Right cardiac atrium (tissue), 5 donors: Measurements from ENCODE around the gene PLA2G5. TPM values are rescaled to one million over a fixed set of nuclear protein-coding genes. Genes with fewer than 3 reads are reported as not detected.
"Not testable (repeated sequence)": the region's sequence is repeated elsewhere in the genome, so short reads cannot be mapped to it uniquely, and the experiment has no call there.

Source experiments
- ATAC-seq, 2 donors: fragments of 200-7000 bp; cut with Tn5 transposase; one replicate each; pipeline versions ENCODE4 v1.8.0 to v1.9.1; 2020; ENCODE audit warnings: moderate library complexity in 2 of 2, mild to moderate bottlenecking in 1 of 2
- DNase-seq, 3 donors: peaks; one replicate each; pipeline ENCODE4 v3.0.0-alpha.2; 2020
- H3K27ac ChIP-seq: one replicate; pipeline ENCODE4 v1.5.1; 2013; ENCODE audit warnings: mild to moderate bottlenecking, low read length, control low read depth, moderate library complexity
- H3K27me3 ChIP-seq: one replicate; pipeline ENCODE4 v1.6.1; 2013; ENCODE audit not compliant: control insufficient read depth, insufficient read depth
- H3K4me1 ChIP-seq: one replicate; pipeline ENCODE4 v1.6.1; 2013; ENCODE audit warnings: low read length; ENCODE audit not compliant: control insufficient read depth, insufficient read depth
- H3K4me3 ChIP-seq: one replicate; pipeline ENCODE4 v1.5.1; 2013; ENCODE audit warnings: low read length, control low read depth
- H3K9me3 ChIP-seq: one replicate; pipeline ENCODE4 v1.6.1; 2013; ENCODE audit warnings: low read length; ENCODE audit not compliant: control insufficient read depth
- WGBS: extraction: QIAGEN DNeasy Blood & Tissue Kit; methylation state at CpG from one replicate; pipeline ENCODE4 v1.1.7; 2013; 5-methylcytosine and 5-hydroxymethylcytosine counted together
- intact Hi-C, 4 donors: fragments of 100-400 bp; cut with DNase I; formaldehyde crosslinking; loops; one replicate each; pipeline versions ENCODE4 v1.11.0 to v1.14.0; 2022 to 2023
- long read RNA-seq, 4 donors: library from polyadenylated mRNA; unstranded; transcript quantifications; one replicate each; pipeline ENCODE4 v2.0.0, GENCODE V29; 2020 to 2021
- polyA plus RNA-seq: library from polyadenylated mRNA; stranded (reverse); fragments of 200-250 nt; gene quantifications from one replicate; pipeline ENCODE4 v1.2.3, GENCODE V29; 2013
- total RNA-seq, 4 donors: library from RNA; stranded (reverse); fragmentation: NEBNext Ultra II Directional; extraction: Animal tissue kit (Norgen Biotek cat#: 25700); gene quantifications; one replicate each; pipeline ENCODE4 v1.2.1, GENCODE V29; 2021
- donor health status: healthy with polysubstance abuse.
- donor health status: DM: no; HTN: yes; CAD: no.
- donor health status: DM: no; HTN: no; CAD: no.
- donor health status: DM: no; HTN: yes; CAD: no; lungs with severe emphysema.
- donor health status: DM: yes; HTN: yes; CAD: no.

Gene PLA2G5, protein sequence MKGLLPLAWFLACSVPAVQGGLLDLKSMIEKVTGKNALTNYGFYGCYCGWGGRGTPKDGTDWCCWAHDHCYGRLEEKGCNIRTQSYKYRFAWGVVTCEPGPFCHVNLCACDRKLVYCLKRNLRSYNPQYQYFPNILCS
- total RNA-seq = 100 to 1,000 TPM in 2 of 4 donors, 10 to 100 TPM in 2; 91.6 to 122 (median 101) TPM
- polyA plus RNA-seq = 165 TPM
- long read RNA-seq, donor 1, transcript PLA2G5-201 (5 exons, 1,161 nt) = major isoform, 51 of 323 reads
- long read RNA-seq, donor 1, transcript PLA2G5-207 (8 exons, 1,092 nt) = minor isoform, 15 of 323 reads
- long read RNA-seq, donor 1, partial matches to known transcripts = 89 of 323 reads
- long read RNA-seq, donor 1, other reads (novel, unspliced or antisense) = 168 of 323 reads
- long read RNA-seq, donor 2, transcript PLA2G5-201 (5 exons, 1,161 nt) = major isoform, 17 of 101 reads
- long read RNA-seq, donor 2, transcript PLA2G5-207 (8 exons, 1,092 nt) = minor isoform, 5 of 101 reads
- long read RNA-seq, donor 2, partial matches to known transcripts = 5 of 101 reads
- long read RNA-seq, donor 2, other reads (novel, unspliced or antisense) = 74 of 101 reads
- long read RNA-seq, donor 3, transcript PLA2G5-201 (5 exons, 1,161 nt) = major isoform, 16 of 345 reads
- long read RNA-seq, donor 3, transcript PLA2G5-207 (8 exons, 1,092 nt) = minor isoform, 13 of 345 reads
- long read RNA-seq, donor 3, partial matches to known transcripts = 86 of 345 reads
- long read RNA-seq, donor 3, other reads (novel, unspliced or antisense) = 230 of 345 reads
- long read RNA-seq, donor 4, transcript PLA2G5-201 (5 exons, 1,161 nt) = major isoform, 6 of 97 reads
- long read RNA-seq, donor 4, partial matches to known transcripts = 21 of 97 reads
- long read RNA-seq, donor 4, other reads (novel, unspliced or antisense) = 68 of 97 reads

DNA sequence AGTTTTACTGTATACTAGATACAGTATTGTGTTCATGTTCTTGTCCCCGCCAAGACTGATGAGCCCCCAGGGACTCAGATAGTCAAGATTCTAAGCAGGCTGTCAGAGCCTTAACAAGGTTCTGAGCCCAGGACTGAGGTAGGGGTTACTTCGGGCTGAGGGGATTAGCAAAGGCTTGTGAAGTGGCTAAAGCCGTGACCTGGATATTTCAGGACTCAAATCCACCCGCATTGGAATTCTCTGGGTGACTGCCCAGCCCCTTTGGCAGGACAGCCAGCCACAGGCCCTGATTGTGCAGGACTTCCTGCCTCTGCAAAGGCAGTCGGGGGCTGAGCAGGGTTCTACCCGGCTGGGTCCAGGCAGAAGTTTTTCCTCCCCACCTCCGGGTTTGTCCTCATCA, at the start of gene PLA2G5:
PLA2G5 (plus strand) TSS at position 321 of the 400 bp plus-strand sequence. CDS start 14,637 bp downstream, outside the sequence.
- Histone ChIP-seq H3K4me3 (peak within 1 kb of the TSS; percentile 32), H3K27ac (peak within 1 kb of the TSS; percentile 96), H3K9me3 (no peaks in the 10 kb centered on the region), H3K27me3 (no peaks in the 10 kb centered on the region), H3K4me1 (peaks cover 13% of the 10 kb centered on the region)
- WGBS = 10% methylated on average over 7 of the region's 7 CpGs
- DNase-seq = peak; percentile 83 to 95 (median 94)
- ATAC-seq = peak; percentile 87 to 91
- intact Hi-C loops = loop anchor here in 1 of 4 donors (10.0 kb wide), 1 partner anchor 95 kb away; the partner anchor contains the start of gene PLA2G2A

DNA sequence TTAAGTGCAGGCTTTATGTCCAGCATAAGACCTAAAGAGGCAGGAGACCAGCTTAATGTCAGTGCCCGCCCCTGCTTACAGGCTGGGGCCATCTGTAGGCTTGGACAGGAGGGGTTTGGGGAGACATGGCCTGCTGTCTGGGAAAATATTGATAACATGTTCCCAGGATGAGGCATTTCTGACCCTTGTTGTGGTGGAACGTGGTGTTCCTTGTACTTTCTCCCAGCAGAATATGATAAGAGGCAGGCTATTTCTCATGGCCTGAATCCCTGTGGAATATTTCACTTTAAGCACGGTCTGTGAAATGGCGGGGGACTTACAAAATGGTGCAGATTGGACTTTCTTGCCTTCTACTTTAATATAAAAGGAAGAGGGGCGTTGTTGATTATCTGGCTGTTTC, 41.9 kb upstream of the PLA2G5 start:
- peak; percentile 71 to 90 (median 77) for DNase-seq
- no peaks in the 10 kb centered on the region for H3K9me3 ChIP-seq
- H3K4me3 ChIP-seq = peak overlapping the region; percentile 94
- H3K27ac ChIP-seq = peak overlapping the region; percentile 74
- peaks cover 5% of the 10 kb centered on the region for H3K4me1 ChIP-seq
- intact Hi-C loops = no loop called here
- WGBS = 40% methylated on average over 5 of the region's 5 CpGs
- H3K27me3 ChIP-seq = no peaks in the 10 kb centered on the region
- ATAC-seq = peak; percentile 91

DNA sequence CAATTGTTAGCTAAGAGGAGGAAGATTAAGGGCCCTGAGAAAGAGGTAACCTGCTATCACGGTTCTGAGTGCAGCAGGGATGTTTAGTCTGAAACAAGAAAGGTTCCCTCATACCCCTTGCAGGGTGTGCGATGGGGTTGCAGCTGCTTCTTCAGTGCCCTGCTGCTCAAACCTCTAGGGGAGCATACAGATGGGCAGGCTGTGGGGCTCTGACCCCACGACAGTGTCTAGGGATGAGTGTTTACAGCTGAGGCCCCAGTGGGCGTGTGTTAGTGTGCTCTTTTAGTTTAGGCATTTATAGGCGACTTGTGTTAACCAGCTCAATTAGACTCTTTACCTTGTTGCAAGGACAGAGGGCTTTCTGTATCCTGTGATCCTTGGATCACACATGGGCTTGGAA, 41.3 kb upstream of the PLA2G5 start:
- Histone ChIP-seq H3K9me3 (no peaks in the 10 kb centered on the region), H3K4me1 (peaks cover 5% of the 10 kb centered on the region), H3K4me3 (peak overlapping the region; percentile 94), H3K27ac (peak overlapping the region; percentile 74), H3K27me3 (no peaks in the 10 kb centered on the region)
- intact Hi-C loops = no loop called here
- ATAC-seq (peak; percentile 35 to 37), DNase-seq (peak in 1 of 3 donors; percentile 66)
- WGBS = 42% methylated on average over 5 of the region's 5 CpGs

DNA sequence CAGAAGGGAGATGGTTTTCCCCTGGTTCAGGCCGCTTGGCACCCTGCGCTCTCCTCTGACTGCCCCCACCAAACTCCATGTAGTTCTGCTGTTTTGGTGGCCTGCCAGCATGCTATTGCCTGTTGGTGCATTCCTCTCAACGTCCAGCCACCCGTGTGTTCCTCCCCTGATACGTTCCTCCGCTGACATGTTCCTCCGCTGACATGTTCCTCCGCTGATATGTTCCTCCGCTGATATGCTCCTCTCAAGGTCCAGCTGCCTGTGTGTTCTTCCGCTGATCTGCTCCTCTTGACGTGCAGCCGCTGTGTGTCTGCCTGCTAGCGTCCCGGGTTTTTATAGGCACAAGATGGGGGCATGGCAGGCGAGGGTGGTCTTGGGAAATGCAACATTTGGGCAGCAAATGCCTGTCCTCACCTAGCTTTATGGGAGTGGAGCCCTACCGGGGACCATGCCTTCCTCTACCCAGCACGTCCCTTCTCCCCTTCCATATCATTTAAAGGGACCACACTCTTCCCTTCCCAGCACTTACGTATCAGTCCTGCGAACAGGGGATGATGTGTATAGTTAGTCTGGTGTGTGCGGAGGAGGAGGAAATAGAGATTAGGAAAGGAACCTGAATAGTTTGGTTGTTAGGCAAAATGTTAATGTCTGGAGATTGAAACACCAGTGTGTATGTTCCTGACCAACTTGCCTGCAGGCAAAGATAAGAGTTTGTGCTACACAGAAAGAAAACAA, 40.6 kb upstream of the PLA2G5 start:
- WGBS = 47% methylated on average over 20 of the region's 20 CpGs
- intact Hi-C loops = no loop called here
- peak overlapping the region; percentile 94 for H3K4me3 ChIP-seq
- no peaks in the 10 kb centered on the region for H3K27me3 ChIP-seq
- ATAC-seq (peak; percentile 65 to 68), DNase-seq (peak; percentile 67 to 91 (median 80))
- H3K27ac ChIP-seq = peak overlapping the region; percentile 74
- no peaks in the 10 kb centered on the region for H3K9me3 ChIP-seq
- H3K4me1 ChIP-seq = peaks cover 5% of the 10 kb centered on the region

DNA sequence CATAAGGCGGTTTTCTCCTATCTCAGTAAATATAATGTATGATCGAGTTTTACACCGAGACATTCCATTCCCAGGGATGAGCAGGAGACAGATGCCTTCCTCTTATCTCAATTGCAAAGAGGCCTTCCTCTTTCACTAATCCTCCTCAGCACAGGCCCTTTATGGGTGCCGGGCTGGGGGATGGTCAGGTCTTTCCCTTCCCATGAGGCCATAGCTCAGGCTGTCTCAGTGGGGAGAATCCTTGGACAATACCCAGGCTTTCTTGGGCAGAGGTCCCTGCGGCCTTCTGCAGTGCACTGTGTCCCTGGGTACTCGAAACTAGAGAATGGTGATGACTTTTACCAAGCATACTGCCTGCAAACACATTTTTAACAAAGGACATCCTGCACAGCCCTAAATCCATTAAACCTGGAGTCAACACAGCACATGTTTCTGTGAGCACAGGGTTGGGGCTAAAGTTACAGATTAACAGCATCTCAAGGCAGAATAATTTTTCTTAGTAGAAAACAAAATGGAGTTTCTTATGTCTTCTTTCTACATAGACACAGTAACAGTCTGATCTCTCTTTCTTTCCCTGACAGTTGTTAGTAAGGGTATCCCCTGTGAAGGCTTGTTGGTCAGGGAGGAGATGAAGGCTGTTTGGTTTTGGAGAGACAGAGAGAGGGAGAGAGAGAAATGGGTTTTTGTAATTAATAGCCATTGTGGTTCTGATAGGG, 39.4 kb upstream of the PLA2G5 start:
- peak; percentile 35 to 74 (median 58) for DNase-seq
- not testable (repeated sequence) for ATAC-seq
- H3K4me3 ChIP-seq = peak overlapping the region; percentile 94

DNA sequence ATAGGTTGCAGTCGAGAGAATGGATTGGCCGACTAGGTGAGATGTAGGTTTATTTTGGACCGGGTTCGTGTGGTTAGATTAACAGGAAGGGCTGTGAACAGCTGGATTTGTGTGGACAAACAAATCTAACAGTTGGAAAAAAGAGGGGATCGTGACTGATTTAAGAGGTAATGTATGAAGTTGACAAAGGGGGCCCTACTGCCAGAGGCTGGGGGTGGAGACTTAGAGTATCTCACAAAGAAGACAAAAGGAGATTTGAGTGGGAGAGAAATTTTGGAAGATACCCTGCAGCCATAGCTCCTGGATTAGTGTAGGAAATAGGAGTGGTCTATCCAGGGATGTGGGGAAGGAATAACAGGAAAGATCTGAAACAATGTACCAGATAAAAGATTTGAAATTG, 38.8 kb upstream of the PLA2G5 start:
- H3K4me3 ChIP-seq = peak overlapping the region; percentile 94
- peaks cover 2% of the 10 kb centered on the region for H3K9me3 ChIP-seq
- ATAC-seq = no peak
- WGBS = 42% methylated on average over 5 of the region's 5 CpGs
- no peaks in the 10 kb centered on the region for H3K27me3 ChIP-seq
- H3K27ac ChIP-seq = peak overlapping the region; percentile 80
- intact Hi-C loops = no loop called here
- peak in 1 of 3 donors; percentile 50 for DNase-seq
- H3K4me1 ChIP-seq = peaks cover 5% of the 10 kb centered on the region

More for the DNA sequence above, 39.4 kb upstream of the PLA2G5 start:
- H3K9me3 ChIP-seq, intact Hi-C loops, H3K4me1 ChIP-seq, H3K27me3 ChIP-seq: not testable (repeated sequence)
- 50% methylated on average over 6 of the region's 6 CpGs for WGBS
- peak overlapping the region; percentile 80 for H3K27ac ChIP-seq

DNA sequence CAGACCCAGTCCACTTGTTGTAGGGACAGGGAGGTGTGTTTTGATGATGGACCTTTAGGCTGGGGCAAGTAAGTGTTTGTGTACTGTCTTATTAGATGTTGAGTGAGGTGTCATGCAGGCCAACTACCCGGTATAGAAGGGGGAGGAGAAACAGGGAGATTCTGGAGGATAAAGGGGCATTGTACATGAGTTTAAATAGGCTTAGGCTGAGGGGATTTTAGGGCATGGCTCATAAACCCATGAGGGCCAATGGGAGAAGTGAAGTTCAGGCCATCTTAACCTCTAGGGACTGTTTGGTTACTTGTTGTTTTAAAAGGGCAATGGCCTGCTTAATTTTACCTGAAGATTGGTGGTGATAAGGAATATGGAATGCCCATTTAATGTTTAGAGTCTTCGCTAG, 38.2 kb upstream of the PLA2G5 start:
- peak overlapping the region; percentile 94 for H3K4me3 ChIP-seq
- H3K27ac ChIP-seq = peak overlapping the region; percentile 86
- H3K9me3 ChIP-seq = peaks cover 2% of the 10 kb centered on the region
- no peak for DNase-seq
- 63% methylated on average over 2 of the region's 2 CpGs for WGBS
- ATAC-seq = no peak
- no peaks in the 10 kb centered on the region for H3K27me3 ChIP-seq
- peaks cover 5% of the 10 kb centered on the region for H3K4me1 ChIP-seq
- intact Hi-C loops = no loop called here

DNA sequence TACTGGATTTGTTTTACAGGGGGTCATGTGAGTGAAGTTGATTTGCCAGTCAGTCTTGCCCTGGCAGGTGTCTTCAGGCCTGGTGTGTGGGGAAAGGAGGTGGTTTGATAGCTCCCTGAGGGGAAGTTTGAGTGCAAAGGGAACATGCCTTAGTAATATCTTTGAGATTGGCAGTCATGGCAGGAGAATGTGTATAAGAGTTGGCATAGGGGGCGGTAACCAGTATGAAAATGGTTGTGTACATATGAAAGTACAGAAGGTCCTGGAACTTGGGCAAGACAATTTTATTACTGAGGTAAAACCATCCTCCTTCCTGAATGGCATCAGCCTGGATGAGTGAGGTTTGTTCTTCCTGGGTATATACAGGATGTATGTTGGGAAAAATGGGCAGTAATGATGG, 37.6 kb upstream of the PLA2G5 start:
- Histone ChIP-seq H3K9me3 (peaks cover 2% of the 10 kb centered on the region), H3K27me3 (no peaks in the 10 kb centered on the region), H3K27ac (peak overlapping the region; percentile 75), H3K4me3 (peak overlapping the region; percentile 94), H3K4me1 (peaks cover 5% of the 10 kb centered on the region)
- DNase-seq (no peak), ATAC-seq (no peak)
- WGBS = 97% methylated on average over 1 of the region's 1 CpG
- intact Hi-C loops = no loop called here

DNA sequence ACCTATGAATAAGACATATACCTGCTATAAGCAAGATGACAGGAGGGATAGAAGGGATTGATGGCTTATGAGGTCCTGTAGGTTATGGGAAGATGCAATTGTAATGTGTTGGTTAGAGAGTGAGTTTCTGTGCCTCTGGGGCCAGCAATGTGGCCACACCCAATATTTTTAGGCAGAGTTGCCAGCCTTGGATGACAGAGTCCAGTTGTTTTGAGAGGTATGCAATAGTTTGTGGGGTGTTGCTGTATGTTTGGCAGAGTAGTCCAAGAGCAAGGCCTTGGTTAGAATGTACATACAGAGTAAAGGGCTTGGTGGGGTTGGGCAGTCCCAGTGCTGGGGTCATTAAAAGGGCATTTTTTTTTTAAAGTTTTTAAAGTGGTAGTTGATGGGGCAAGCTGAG, 36.6 kb upstream of the PLA2G5 start:
- peaks cover 8% of the 10 kb centered on the region for H3K4me1 ChIP-seq
- H3K9me3 ChIP-seq = peaks cover 2% of the 10 kb centered on the region
- H3K4me3 ChIP-seq = peak overlapping the region; percentile 94
- ATAC-seq = no peak
- H3K27ac ChIP-seq = peak overlapping the region; percentile 80
- DNase-seq = peak in 1 of 3 donors; percentile 29
- H3K27me3 ChIP-seq = no peaks in the 10 kb centered on the region
- intact Hi-C loops = no loop called here

DNA sequence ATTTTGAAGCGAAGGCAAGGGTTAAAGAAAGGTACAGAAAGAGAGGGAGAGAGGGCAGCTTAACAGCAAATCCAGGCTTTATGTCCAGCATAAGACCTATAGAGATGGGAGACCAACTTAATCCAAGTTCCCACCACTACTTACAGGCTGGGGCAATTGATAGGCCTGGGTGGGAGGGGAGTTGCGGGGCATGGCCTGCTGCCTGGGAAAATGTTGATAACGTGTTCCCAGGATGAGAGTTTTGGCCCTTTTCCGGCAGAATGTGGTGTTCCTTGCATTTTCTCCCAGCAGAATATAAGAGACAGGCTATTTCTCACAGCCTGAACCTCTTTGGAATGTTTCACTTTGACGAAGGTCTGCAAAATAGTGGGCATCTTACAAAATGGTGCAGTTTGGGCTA, 34.9 kb upstream of the PLA2G5 start:
- intact Hi-C loops = no loop called here
- peaks cover 2% of the 10 kb centered on the region for H3K9me3 ChIP-seq
- ATAC-seq (peak; percentile 60), DNase-seq (peak; percentile 47 to 80 (median 68))
- WGBS = 51% methylated on average over 5 of the region's 5 CpGs
- H3K4me1 ChIP-seq = peaks cover 6% of the 10 kb centered on the region
- no peaks in the 10 kb centered on the region for H3K27me3 ChIP-seq
- peak overlapping the region; percentile 27 for H3K4me3 ChIP-seq
- H3K27ac ChIP-seq = peak overlapping the region; percentile 72
